Adipocyte (in vitro differentiated cells): ENCODE results near the gene PSTPIP2.

Experiments
- DNase-seq: peaks from one replicate; pipeline ENCODE4 v3.0.0-alpha.2; 2015; ENCODE audit warnings: low read depth
- H3K27me3 ChIP-seq: replicated peaks from 2 replicates; pipeline ENCODE4 v1.7.0; 2013; ENCODE audit warnings: mild to moderate bottlenecking, low read length, moderate library complexity; ENCODE audit not compliant: control insufficient read depth, insufficient read depth
- H3K36me3 ChIP-seq: 2 replicates; pipeline ENCODE4 v1.7.0; 2013; ENCODE audit warnings: low read length, mild to moderate bottlenecking, moderate library complexity; ENCODE audit not compliant: control insufficient read depth, insufficient read depth, severe bottlenecking
- H3K4me1 ChIP-seq: 2 replicates; pipeline ENCODE4 v1.7.0; 2013; ENCODE audit warnings: mild to moderate bottlenecking, low read length, moderate library complexity; ENCODE audit not compliant: control insufficient read depth, insufficient read depth
- H3K4me3 ChIP-seq: 2 replicates; pipeline ENCODE4 v1.7.0; 2013; ENCODE audit warnings: mild to moderate bottlenecking, low read length, moderate library complexity
- H3K9ac ChIP-seq: 2 replicates; pipeline ENCODE4 v1.7.0; 2013; ENCODE audit warnings: mild to moderate bottlenecking, low read length, moderate library complexity
- H3K9me3 ChIP-seq: 2 replicates; pipeline ENCODE4 v1.7.0; 2013; ENCODE audit warnings: mild to moderate bottlenecking, low read length, moderate library complexity; ENCODE audit not compliant: control insufficient read depth

Gene PSTPIP2

GRCh38 chr18:45954070-45954934 is 117.8 kb downstream of the PSTPIP2 start:
- Histone ChIP-seq H3K27me3 (no peaks in the 10 kb centered on the region), H3K9me3 (no peaks in the 10 kb centered on the region), H3K9ac (peak overlapping the region; percentile 40), H3K36me3 (peaks cover 35% of the 10 kb centered on the region), H3K4me1 (peaks cover 72% of the 10 kb centered on the region), H3K4me3 (peak overlapping the region; percentile 22)
- peak; percentile 87 for DNase-seq

GRCh38 chr18:45951016-45951714 is 120.9 kb downstream of the PSTPIP2 start:
- H3K9me3 ChIP-seq, result no peaks in the 10 kb centered on the region
- peak; percentile 82 for DNase-seq
- H3K9ac ChIP-seq, result peak overlapping the region; percentile 52
- H3K36me3 ChIP-seq, result peaks cover 66% of the 10 kb centered on the region
- H3K4me1 ChIP-seq, result peaks cover 48% of the 10 kb centered on the region
- no peaks in the 10 kb centered on the region for H3K27me3 ChIP-seq
- peak overlapping the region; percentile 6 for H3K4me3 ChIP-seq

DNA sequence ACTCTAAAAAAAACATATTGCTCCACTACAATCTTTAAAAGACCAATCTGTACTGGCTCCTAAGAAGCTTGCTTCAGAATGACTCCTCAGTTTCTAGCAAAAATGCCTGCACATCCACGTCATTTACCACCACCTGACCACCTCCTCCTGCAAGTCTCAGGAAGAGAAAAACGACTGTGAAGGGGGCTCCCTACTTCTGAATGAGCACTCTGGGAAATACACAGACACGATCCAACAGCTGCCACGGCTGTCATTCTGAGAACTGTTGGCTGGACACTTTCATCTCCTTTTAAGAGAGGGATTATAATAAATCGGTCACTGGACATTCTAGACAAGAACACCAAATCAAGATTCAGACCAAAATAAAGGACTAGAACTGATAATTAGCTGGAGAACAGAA is 126.4 kb downstream of the PSTPIP2 start:
- Histone ChIP-seq H3K9me3 (no peaks in the 10 kb centered on the region), H3K36me3 (peaks cover 97% of the 10 kb centered on the region), H3K4me1 (peaks cover 3% of the 10 kb centered on the region), H3K4me3 (no peak overlapping the region), H3K27me3 (no peaks in the 10 kb centered on the region), H3K9ac (no peak overlapping the region)
- no peak for DNase-seq

GRCh38 chr18:45940724-45941123 is 131.3 kb downstream of the PSTPIP2 start:
- H3K9ac ChIP-seq, result no peak overlapping the region
- no peak for DNase-seq
- no peaks in the 10 kb centered on the region for H3K27me3 ChIP-seq
- H3K4me3 ChIP-seq, result no peak overlapping the region
- peaks cover 82% of the 10 kb centered on the region for H3K36me3 ChIP-seq
- no peaks in the 10 kb centered on the region for H3K9me3 ChIP-seq
- peaks cover 4% of the 10 kb centered on the region for H3K4me1 ChIP-seq

DNA sequence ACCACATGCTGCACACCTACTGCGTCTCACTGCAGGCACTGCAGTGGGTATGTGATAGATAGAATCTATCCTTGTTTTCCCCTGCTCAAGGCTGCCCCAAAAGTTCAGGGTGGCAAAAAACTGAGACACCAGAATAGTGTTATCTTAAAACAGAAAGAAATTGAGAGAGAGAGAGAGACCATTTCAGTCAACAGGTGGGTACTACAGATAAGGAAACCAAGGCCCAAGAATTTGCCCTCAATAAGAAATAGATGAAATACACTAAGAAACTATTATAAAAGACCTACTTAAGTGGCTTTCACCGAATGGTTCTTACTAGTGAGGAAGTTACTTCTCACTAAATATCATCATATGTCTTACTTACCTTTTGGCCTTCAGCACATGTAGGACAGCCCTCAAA is 132.8 kb downstream of the PSTPIP2 start:
- no peaks in the 10 kb centered on the region for H3K9me3 ChIP-seq
- peaks cover 75% of the 10 kb centered on the region for H3K36me3 ChIP-seq
- H3K9ac ChIP-seq, result no peak overlapping the region
- H3K4me1 ChIP-seq, result peaks cover 8% of the 10 kb centered on the region
- DNase-seq, result no peak
- no peak overlapping the region for H3K4me3 ChIP-seq
- H3K27me3 ChIP-seq, result no peaks in the 10 kb centered on the region

DNA sequence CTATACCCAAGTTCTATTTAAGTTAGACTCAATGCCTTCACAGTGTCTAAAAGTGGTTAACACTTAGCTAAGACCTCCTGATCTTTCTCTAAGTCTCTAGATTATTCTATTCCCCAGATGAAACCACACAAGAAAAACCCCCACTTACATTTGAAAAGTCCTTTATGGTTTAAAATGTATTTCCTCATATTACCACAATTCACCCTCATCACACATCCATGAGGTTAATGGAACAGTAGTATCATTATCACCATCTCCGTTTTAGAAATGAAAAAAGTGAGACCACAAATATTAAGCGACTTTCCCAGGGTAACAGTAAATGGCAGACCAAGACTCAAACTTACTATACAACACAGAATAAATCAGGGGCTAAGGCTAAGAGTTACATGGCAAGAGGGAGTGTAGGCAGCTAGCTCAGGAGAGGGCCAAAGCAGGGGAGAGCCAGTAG is 133.5 kb downstream of the PSTPIP2 start:
- Histone ChIP-seq H3K9me3 (no peaks in the 10 kb centered on the region), H3K4me3 (no peak overlapping the region), H3K9ac (no peak overlapping the region), H3K4me1 (peaks cover 8% of the 10 kb centered on the region), H3K36me3 (peaks cover 73% of the 10 kb centered on the region), H3K27me3 (no peaks in the 10 kb centered on the region)
- no peak for DNase-seq

- Histone ChIP-seq H3K9me3 (no peaks in the 10 kb centered on the region), H3K4me1 (peaks cover 8% of the 10 kb centered on the region), H3K4me3 (no peak overlapping the region), H3K27me3 (no peaks in the 10 kb centered on the region), H3K9ac (no peak overlapping the region), H3K36me3 (peaks cover 63% of the 10 kb centered on the region)
- DNase-seq, result peak; percentile 50
Observed at GRCh38 chr18:45935591-45936335, 136.3 kb downstream of the PSTPIP2 start.
